Mesenchymal stem cell (in vitro differentiated cells and primary cell): ENCODE data around the gene LILRA1.

Source experiments
- DNase-seq: peaks from one replicate; pipeline ENCODE4 v3.0.0-alpha.2; 2013
- H2AFZ ChIP-seq: one replicate; pipeline ENCODE4 v1.6.1; 2013; ENCODE audit warnings: low read depth, mild to moderate bottlenecking, control low read depth, inconsistent platforms, low read length, moderate library complexity
- H2AK5ac ChIP-seq: 2 replicates; pipeline ENCODE4 v1.6.1; 2013; ENCODE audit warnings: low read length, moderate library complexity, mild to moderate bottlenecking, inconsistent platforms; ENCODE audit not compliant: severe bottlenecking
- H2BK120ac ChIP-seq: one replicate; pipeline ENCODE4 v1.6.1; 2013; ENCODE audit warnings: low read depth, mild to moderate bottlenecking, inconsistent platforms, low read length, moderate library complexity
- H2BK12ac ChIP-seq, 2 experiments: one replicate each; pipeline ENCODE4 v1.6.1; 2013; ENCODE audit warnings: inconsistent platforms in 2 of 2, low read length in 2 of 2, mild to moderate bottlenecking in 2 of 2, moderate library complexity in 2 of 2, control low read depth in 1 of 2
- H2BK15ac ChIP-seq: one replicate; pipeline ENCODE4 v1.6.1; 2013; ENCODE audit warnings: mild to moderate bottlenecking, low read depth, inconsistent platforms; ENCODE audit not compliant: poor library complexity, severe bottlenecking
- H2BK5ac ChIP-seq: 2 replicates; pipeline ENCODE4 v1.6.1; 2013; ENCODE audit warnings: low read depth, mild to moderate bottlenecking, low read length, control low read depth, inconsistent platforms; ENCODE audit not compliant: poor library complexity, severe bottlenecking
- H3K14ac ChIP-seq, 2 experiments: one replicate each; pipeline ENCODE4 v1.6.1; 2013; ENCODE audit warnings: inconsistent platforms in 2 of 2, low read length in 2 of 2, control low read depth in 1 of 2, mild to moderate bottlenecking in 1 of 2, moderate library complexity in 1 of 2
- H3K18ac ChIP-seq, 2 experiments: one replicate each; pipeline ENCODE4 v1.6.1; 2013; ENCODE audit warnings: inconsistent platforms in 2 of 2, low read length in 2 of 2, control low read depth in 1 of 2, low read depth in 1 of 2, mild to moderate bottlenecking in 1 of 2
- H3K23ac ChIP-seq, 2 experiments: one replicate each; pipeline ENCODE4 v1.6.1; 2013; ENCODE audit warnings: inconsistent platforms in 2 of 2, low read length in 2 of 2, mild to moderate bottlenecking in 2 of 2, moderate library complexity in 2 of 2, control low read depth in 1 of 2
- H3K27ac ChIP-seq: 2 replicates; pipeline ENCODE4 v1.5.1; 2013; ENCODE audit warnings: mild to moderate bottlenecking, moderate library complexity, low read length, control low read depth, inconsistent platforms; ENCODE audit not compliant: poor library complexity, severe bottlenecking
- H3K27me3 ChIP-seq, 2 experiments: 2 replicates each; pipeline versions ENCODE4 v1.6.1 to v1.7.0; 2013; ENCODE audit warnings: low read length in 2 of 2, mild to moderate bottlenecking in 2 of 2, moderate library complexity in 2 of 2, control low read depth in 1 of 2, inconsistent platforms in 1 of 2; ENCODE audit not compliant: control insufficient read depth in 1 of 2, insufficient read depth in 1 of 2
- H3K36me3 ChIP-seq, 2 experiments: 2 replicates each; pipeline versions ENCODE4 v1.6.1 to v1.7.0; 2013; ENCODE audit warnings: low read length in 2 of 2, control low read depth in 1 of 2, inconsistent platforms in 1 of 2, low read depth in 1 of 2, mild to moderate bottlenecking in 1 of 2; ENCODE audit not compliant: insufficient read depth in 2 of 2, control insufficient read depth in 1 of 2
- H3K4ac ChIP-seq, 2 experiments: one replicate each; pipeline ENCODE4 v1.6.1; 2013; ENCODE audit warnings: inconsistent platforms in 2 of 2, low read length in 2 of 2, mild to moderate bottlenecking in 2 of 2, moderate library complexity in 2 of 2, control low read depth in 1 of 2, low read depth in 1 of 2
- H3K4me1 ChIP-seq: 2 replicates; pipeline ENCODE4 v1.6.1; 2013; ENCODE audit warnings: low read depth, low read length, control low read depth; ENCODE audit not compliant: control insufficient read depth, insufficient read depth
- H3K4me2 ChIP-seq: 2 replicates; pipeline ENCODE4 v1.6.1; 2013; ENCODE audit warnings: low read length, mild to moderate bottlenecking, inconsistent platforms; ENCODE audit not compliant: poor library complexity, severe bottlenecking
- H3K4me3 ChIP-seq, 2 experiments: 2 replicates each; pipeline versions ENCODE4 v1.5.1 to v1.7.0; 2013; ENCODE audit warnings: low read length in 2 of 2, mild to moderate bottlenecking in 2 of 2, control low read depth in 1 of 2, low read depth in 1 of 2; ENCODE audit not compliant: insufficient read depth in 1 of 2
- H3K79me1 ChIP-seq: replicated peaks from 2 replicates; pipeline ENCODE4 v1.6.1; 2013; ENCODE audit warnings: mild to moderate bottlenecking, control low read depth, low read length, inconsistent platforms; ENCODE audit not compliant: poor library complexity, severe bottlenecking
- H3K9ac ChIP-seq: 2 replicates; pipeline ENCODE4 v1.7.0; 2013; ENCODE audit warnings: mild to moderate bottlenecking, low read length, moderate library complexity
- H3K9me3 ChIP-seq: 2 replicates; pipeline ENCODE4 v1.7.0; 2013; ENCODE audit warnings: mild to moderate bottlenecking, low read length; ENCODE audit not compliant: control insufficient read depth
- H4K8ac ChIP-seq: one replicate; pipeline ENCODE4 v1.6.1; 2013; ENCODE audit warnings: inconsistent platforms, mild to moderate bottlenecking, low read length, moderate library complexity
- H4K91ac ChIP-seq: one replicate; pipeline ENCODE4 v1.6.1; 2013; ENCODE audit warnings: mild to moderate bottlenecking, low read length, inconsistent platforms
- WGBS: methylation state at CpG from one replicate; pipeline ENCODE4 v1.1.7; 2013; ENCODE audit warnings: mixed read lengths; 5-methylcytosine and 5-hydroxymethylcytosine counted together

LILRA1 gene

DNA sequence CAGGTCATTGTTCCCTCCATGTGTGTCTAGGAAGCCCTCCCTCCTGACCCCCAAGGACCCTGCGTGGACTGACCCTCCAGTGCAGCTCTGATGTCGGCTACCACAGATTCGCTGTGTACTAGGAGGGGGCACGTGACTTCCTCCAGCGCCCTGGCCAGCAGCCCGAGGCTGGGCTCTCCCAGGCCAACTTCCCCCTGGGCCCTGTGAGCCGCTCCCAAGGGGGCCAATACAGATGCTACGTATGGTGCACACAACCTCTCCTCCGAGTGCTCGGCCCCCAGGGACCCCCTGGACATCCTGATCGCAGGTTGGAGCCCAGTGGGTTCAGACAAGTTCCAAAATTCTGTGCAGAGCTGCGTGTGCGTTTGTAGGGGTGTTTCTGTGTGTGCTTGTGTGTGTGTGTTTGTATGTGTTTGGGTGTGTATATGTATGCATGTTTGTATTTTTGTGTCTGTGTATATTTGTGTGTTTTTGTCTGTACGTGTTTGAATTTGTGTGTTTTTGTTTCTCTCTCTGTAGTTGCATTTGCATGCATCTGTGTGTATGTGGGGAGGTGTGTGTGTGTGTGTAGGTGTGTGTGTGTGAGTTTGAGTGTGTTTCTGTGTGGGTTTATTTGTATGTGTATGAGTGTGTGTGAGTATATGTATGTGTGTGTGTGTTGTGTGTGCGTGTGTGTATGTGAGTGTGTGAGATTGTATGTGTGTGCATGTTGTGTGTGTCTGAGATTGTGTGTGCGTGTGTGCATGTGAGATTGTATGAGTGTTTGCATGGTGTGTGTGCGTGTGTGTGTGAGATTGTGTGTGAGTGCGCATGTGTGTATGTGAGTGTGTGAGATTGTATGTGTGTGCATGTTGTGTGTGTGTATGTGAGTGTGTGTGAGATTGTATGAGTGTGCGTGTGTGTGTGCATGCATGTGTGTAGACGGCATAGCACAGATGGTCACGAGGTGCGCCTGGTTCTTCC is 41.2 kb upstream of the LILRA1 start:
- Histone ChIP-seq H3K23ac (no peak overlapping the region), H3K4me1 (no peaks in the 10 kb centered on the region), H3K4ac (no peak overlapping the region), H3K9ac (no peak overlapping the region), H4K8ac (no peak overlapping the region), H2BK15ac (no peak overlapping the region), H2BK5ac (no peak overlapping the region), H3K18ac (no peak overlapping the region), H3K4me3 (no peak overlapping the region), H3K27ac (no peak overlapping the region), H4K91ac (peak overlapping the region; percentile 19), H3K4me2 (no peak overlapping the region), H3K27me3 (no peaks in the 10 kb centered on the region), H2AFZ (no peak overlapping the region), H2AK5ac (no peak overlapping the region), H3K9me3 (no peaks in the 10 kb centered on the region), H2BK120ac (no peak overlapping the region), H2BK12ac (no peak overlapping the region), H3K36me3 (no peaks in the 10 kb centered on the region), H3K14ac (no peak overlapping the region), H3K79me1 (no peaks in the 10 kb centered on the region)
- WGBS: 78% methylated on average over 22 of the region's 22 CpGs
- no peak for DNase-seq

DNA sequence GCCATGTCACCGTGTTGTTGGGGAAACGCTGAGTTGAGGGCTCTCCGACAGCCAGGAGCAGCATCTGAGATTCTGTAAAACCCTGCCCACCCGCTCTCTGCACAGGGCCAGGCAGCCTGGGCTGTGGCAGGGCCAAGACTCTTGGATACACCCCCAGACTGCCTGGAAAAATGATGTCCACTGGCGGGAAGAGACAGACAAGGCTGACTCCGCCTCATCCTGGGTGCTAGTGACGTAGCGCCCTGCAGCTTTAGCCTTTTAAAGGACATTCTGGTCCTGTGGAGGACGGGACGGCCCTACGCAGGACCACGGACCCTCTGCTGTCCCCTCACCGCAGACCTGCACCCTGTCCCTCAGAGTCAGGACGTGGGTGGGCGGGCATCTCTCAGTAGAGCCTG is 40.5 kb upstream of the LILRA1 start:
- Histone ChIP-seq H3K14ac (no peak overlapping the region), H3K27ac (no peak overlapping the region), H3K4me3 (no peak overlapping the region), H2AK5ac (no peak overlapping the region), H3K4me1 (no peaks in the 10 kb centered on the region), H3K23ac (no peak overlapping the region), H3K9ac (no peak overlapping the region), H4K91ac (peak overlapping the region; percentile 19), H3K79me1 (no peaks in the 10 kb centered on the region), H2BK5ac (no peak overlapping the region), H2BK12ac (no peak overlapping the region), H4K8ac (no peak overlapping the region), H3K9me3 (no peaks in the 10 kb centered on the region), H3K27me3 (no peaks in the 10 kb centered on the region), H3K4me2 (no peak overlapping the region), H2BK15ac (no peak overlapping the region), H2BK120ac (no peak overlapping the region), H3K18ac (no peak overlapping the region), H3K4ac (no peak overlapping the region), H2AFZ (no peak overlapping the region), H3K36me3 (no peaks in the 10 kb centered on the region)
- WGBS: 80% methylated on average over 15 of the region's 15 CpGs
- no peak for DNase-seq

DNA sequence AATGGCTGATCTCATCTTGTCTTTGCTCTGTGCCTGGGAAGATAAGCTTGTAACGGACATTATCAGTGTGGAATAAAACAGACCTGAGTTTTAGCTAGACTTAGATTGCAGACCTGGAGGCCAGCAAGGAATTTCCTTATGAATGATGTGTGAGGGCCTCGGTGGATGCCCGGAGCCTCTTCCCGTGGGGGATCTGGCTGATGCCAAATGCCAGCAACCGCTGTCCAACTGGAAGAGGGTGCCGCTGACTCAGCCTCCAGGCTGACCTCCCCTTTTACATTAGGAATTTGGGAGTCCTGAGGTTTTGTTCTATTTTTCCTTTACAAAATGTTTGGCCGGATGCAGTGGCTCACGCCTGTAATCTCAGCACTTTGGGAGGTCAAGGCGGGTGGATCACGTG is 39.4 kb upstream of the LILRA1 start:
- Histone ChIP-seq H4K8ac (no peak overlapping the region), H3K4ac (no peak overlapping the region), H3K4me3 (no peak overlapping the region), H3K14ac (no peak overlapping the region), H4K91ac (no peak overlapping the region), H3K23ac (no peak overlapping the region), H3K18ac (no peak overlapping the region), H3K9ac (no peak overlapping the region), H3K36me3 (no peaks in the 10 kb centered on the region), H3K27me3 (no peaks in the 10 kb centered on the region), H2BK15ac (no peak overlapping the region), H2BK120ac (no peak overlapping the region), H3K4me1 (no peaks in the 10 kb centered on the region), H2AK5ac (no peak overlapping the region), H3K4me2 (no peak overlapping the region), H3K79me1 (no peaks in the 10 kb centered on the region), H3K9me3 (no peaks in the 10 kb centered on the region), H3K27ac (no peak overlapping the region), H2BK12ac (no peak overlapping the region), H2BK5ac (no peak overlapping the region), H2AFZ (no peak overlapping the region)
- DNase-seq: no peak
- 84% methylated on average over 10 of the region's 10 CpGs for WGBS

DNA sequence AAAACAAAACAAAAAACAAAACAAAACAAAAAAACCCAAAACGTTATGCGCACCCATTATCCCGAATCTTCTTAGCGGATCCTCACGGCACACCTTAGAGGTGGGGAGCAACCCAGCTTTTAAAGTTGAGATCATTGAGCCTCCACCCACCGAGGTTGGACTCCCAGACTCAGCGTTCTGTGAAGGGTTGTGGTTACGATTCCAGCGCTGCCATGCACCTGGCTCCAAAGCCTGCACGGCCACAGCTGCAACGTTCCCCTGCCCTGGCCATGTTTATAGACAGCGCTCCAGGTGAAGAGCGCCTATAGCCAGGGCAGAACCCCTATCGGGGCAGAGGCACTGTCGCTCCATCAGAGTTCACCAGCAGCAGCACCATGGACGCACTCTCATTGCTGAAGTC is 38.5 kb upstream of the LILRA1 start:
- no peak overlapping the region for H4K91ac ChIP-seq
- WGBS: 84% methylated on average over 16 of the region's 16 CpGs
- no peak overlapping the region for H3K9ac ChIP-seq
- H2AFZ ChIP-seq: no peak overlapping the region
- no peak overlapping the region for H2BK12ac ChIP-seq
- no peak overlapping the region for H3K4me2 ChIP-seq
- no peak overlapping the region for H2BK5ac ChIP-seq
- no peaks in the 10 kb centered on the region for H3K4me1 ChIP-seq
- no peaks in the 10 kb centered on the region for H3K79me1 ChIP-seq
- no peak for DNase-seq
- no peak overlapping the region for H4K8ac ChIP-seq
- no peak overlapping the region for H2AK5ac ChIP-seq
- no peak overlapping the region for H2BK120ac ChIP-seq
- H3K4ac ChIP-seq: no peak overlapping the region
- H2BK15ac ChIP-seq: no peak overlapping the region
- H3K23ac ChIP-seq: no peak overlapping the region
- H3K18ac ChIP-seq: no peak overlapping the region
- no peaks in the 10 kb centered on the region for H3K9me3 ChIP-seq
- H3K27me3 ChIP-seq: no peaks in the 10 kb centered on the region
- no peaks in the 10 kb centered on the region for H3K36me3 ChIP-seq
- no peak overlapping the region for H3K27ac ChIP-seq
- H3K4me3 ChIP-seq: no peak overlapping the region
- H3K14ac ChIP-seq: no peak overlapping the region
